Thoracic aorta (tissue), 2 donors: ENCODE data around the gene KIR3DL1. TPM values are rescaled to one million over a fixed set of nuclear protein-coding genes. Genes with fewer than 3 reads are reported as not detected.
"Not testable (repeated sequence)": the region's sequence is repeated elsewhere in the genome, so short reads cannot be mapped to it uniquely, and the experiment has no call there.

Experiments used
- ATAC-seq: fragments of 150-250 bp; one replicate; pipeline ENCODE4 v1.8.0; 2017; ENCODE audit warnings: low read depth; ENCODE audit not compliant: insufficient number of reproducible peaks, low FRiP score
- DNase-seq: peaks from one replicate; pipeline ENCODE4 v3.0.0-alpha.2; 2020; ENCODE audit warnings: low spot score
- H3K27ac ChIP-seq, 2 donors: fragments of 200-600 bp; sonication (generic); 1 replicate in 1 of 2; 2 replicates in 1 of 2; pipeline ENCODE4 v1.5.1; 2016; ENCODE audit warnings: mild to moderate bottlenecking in 2 of 2, moderate library complexity in 2 of 2
- H3K27me3 ChIP-seq: fragments of 200-600 bp; sonication (generic); replicated peaks from 2 replicates; pipeline ENCODE4 v1.6.0; 2016; ENCODE audit warnings: mild to moderate bottlenecking; ENCODE audit not compliant: insufficient read depth
- H3K36me3 ChIP-seq: fragments of 200-600 bp; sonication (generic); one replicate; pipeline ENCODE4 v1.5.1; 2016
- H3K4me1 ChIP-seq, 2 donors: fragments of 200-600 bp; sonication (generic); 1 replicate in 1 of 2; 2 replicates in 1 of 2; pipeline versions ENCODE4 v1.5.1 to v1.6.0; 2016; ENCODE audit warnings: low read depth in 2 of 2, mild to moderate bottlenecking in 1 of 2; ENCODE audit not compliant: control insufficient read depth in 1 of 2
- H3K4me3 ChIP-seq: fragments of 200-600 bp; sonication (generic); 2 replicates; pipeline ENCODE4 v1.5.1; 2016; ENCODE audit warnings: mild to moderate bottlenecking
- H3K9me3 ChIP-seq: fragments of 200-600 bp; sonication (generic); 2 replicates; pipeline ENCODE4 v1.5.1; 2016
- total RNA-seq, 2 donors: library from RNA; depleted of rRNA; stranded (reverse); fragments of >200 nt; gene quantifications; one replicate each; pipeline versions ENCODE4 v1.1.0 to v1.2.3, GENCODE V29; 2016
- TF ChIP-seq, protein P1 (sequence below): fragments of 200-600 bp; sonication (generic); IDR thresholded peaks from one replicate; pipeline ENCODE4 v1.5.1; 2019; ENCODE audit warnings: antibody characterized with exemption

Gene KIR3DL1
- total RNA-seq, 2 donors from 2014 or later, result not detected

DNA sequence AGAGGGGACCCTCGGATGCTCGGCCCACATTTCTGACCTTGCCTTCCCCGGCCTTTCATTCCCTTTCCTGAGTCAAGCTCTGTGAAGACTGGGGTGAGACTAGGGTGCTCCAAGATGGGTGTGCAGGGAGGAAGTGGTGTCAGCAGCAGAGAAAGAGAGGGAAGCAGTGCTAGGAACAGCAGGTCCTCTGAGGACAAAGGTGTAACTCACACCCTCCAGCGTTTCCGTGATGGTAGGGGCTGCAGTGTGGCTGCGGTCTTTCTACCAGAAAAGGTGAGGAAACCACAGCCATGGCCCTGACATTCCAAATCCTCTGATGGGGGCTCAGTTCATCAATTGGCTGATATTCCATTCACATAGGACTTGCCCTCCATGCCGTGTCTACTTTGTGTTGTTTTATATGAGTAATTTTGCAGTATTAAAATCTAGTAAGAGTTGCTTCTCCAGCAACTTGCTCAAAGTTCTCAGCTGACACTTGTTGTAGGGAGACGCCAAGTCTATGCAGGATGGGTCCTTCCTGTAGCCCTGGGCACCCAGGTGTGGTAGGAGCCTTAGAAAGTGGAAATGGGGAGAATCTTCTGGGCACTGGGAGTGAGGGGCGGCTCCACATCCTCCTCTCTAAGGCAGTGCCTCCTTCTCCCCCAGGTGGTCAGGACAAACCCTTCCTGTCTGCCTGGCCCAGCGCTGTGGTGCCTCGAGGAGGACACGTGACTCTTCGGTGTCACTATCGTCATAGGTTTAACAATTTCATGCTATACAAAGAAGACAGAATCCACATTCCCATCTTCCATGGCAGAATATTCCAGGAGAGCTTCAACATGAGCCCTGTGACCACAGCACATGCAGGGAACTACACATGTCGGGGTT lies 1.6 kb downstream of the KIR3DL1 start:
- TF ChIP-seq, protein P1, sequence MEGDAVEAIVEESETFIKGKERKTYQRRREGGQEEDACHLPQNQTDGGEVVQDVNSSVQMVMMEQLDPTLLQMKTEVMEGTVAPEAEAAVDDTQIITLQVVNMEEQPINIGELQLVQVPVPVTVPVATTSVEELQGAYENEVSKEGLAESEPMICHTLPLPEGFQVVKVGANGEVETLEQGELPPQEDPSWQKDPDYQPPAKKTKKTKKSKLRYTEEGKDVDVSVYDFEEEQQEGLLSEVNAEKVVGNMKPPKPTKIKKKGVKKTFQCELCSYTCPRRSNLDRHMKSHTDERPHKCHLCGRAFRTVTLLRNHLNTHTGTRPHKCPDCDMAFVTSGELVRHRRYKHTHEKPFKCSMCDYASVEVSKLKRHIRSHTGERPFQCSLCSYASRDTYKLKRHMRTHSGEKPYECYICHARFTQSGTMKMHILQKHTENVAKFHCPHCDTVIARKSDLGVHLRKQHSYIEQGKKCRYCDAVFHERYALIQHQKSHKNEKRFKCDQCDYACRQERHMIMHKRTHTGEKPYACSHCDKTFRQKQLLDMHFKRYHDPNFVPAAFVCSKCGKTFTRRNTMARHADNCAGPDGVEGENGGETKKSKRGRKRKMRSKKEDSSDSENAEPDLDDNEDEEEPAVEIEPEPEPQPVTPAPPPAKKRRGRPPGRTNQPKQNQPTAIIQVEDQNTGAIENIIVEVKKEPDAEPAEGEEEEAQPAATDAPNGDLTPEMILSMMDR, result no peak
- H3K27ac ChIP-seq, result no peak overlapping the region
- no peaks in the 10 kb centered on the region for H3K27me3 ChIP-seq
- H3K4me3 ChIP-seq, result no peak overlapping the region
- no peaks in the 10 kb centered on the region for H3K9me3 ChIP-seq
- DNase-seq, result no peak
- no peaks in the 10 kb centered on the region for H3K4me1 ChIP-seq
- H3K36me3 ChIP-seq, result no peaks in the 10 kb centered on the region
- no peak for ATAC-seq

DNA sequence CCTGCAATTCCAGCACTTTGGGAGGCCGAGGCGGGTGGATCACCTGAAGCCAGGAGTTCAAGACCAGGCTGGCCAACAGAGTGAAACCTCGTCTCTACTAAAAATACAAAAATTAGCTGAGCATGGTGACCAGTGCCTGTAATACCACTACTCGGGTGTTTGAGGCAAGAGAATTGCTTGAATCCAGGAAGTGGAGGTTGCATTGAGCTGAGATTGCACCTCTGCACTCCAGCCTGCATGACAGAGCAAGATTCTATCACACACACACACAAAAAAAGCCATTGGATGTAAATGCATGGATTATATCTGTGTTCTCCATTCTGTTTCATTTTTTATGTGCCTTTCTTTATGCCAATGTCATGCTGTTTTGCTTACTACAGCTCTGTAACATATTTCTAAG lies 8.1 kb downstream of the KIR3DL1 start:
- not testable (repeated sequence) for H3K4me1 ChIP-seq, DNase-seq, ATAC-seq, H3K27ac ChIP-seq, H3K4me3 ChIP-seq, H3K27me3 ChIP-seq, H3K36me3 ChIP-seq, H3K9me3 ChIP-seq

GRCh38 chr19:54825326-54825725 lies 9.1 kb downstream of the KIR3DL1 start:
- not testable (repeated sequence) for ATAC-seq, H3K27ac ChIP-seq, H3K27me3 ChIP-seq, DNase-seq, H3K36me3 ChIP-seq, H3K4me1 ChIP-seq, H3K4me3 ChIP-seq, H3K9me3 ChIP-seq

GRCh38 chr19:54828064-54828463 lies 11.8 kb downstream of the KIR3DL1 start:
- H3K27me3 ChIP-seq, ATAC-seq, H3K36me3 ChIP-seq, H3K9me3 ChIP-seq, DNase-seq, H3K4me3 ChIP-seq, H3K4me1 ChIP-seq, H3K27ac ChIP-seq: not testable (repeated sequence)

DNA sequence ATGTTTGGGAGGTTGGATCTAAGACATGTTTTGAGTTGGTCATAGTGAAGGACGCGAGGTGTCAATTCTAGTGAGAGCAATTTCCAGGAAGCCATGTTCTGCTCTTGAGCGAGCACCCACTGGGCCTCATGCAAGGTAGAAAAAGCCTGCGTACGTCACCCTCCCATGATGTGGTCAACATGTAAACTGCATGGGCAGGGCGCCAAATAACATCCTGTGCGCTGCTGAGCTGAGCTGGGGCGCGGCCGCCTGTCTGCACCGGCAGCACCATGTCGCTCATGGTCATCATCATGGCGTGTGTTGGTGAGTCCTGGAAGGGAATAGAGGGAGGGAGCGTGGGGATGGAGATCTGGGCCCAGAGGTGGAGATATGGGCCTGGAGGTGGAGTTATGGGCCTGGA lies 16.2 kb downstream of the KIR3DL1 start, which contains the start of gene KIR2DS4:
KIR2DS4 (plus strand) TSS at position 181 of the 400 bp plus-strand sequence.
- not testable (repeated sequence) for H3K27ac ChIP-seq, H3K4me3 ChIP-seq, H3K9me3 ChIP-seq, ATAC-seq, DNase-seq, H3K4me1 ChIP-seq, H3K36me3 ChIP-seq, H3K27me3 ChIP-seq

DNA sequence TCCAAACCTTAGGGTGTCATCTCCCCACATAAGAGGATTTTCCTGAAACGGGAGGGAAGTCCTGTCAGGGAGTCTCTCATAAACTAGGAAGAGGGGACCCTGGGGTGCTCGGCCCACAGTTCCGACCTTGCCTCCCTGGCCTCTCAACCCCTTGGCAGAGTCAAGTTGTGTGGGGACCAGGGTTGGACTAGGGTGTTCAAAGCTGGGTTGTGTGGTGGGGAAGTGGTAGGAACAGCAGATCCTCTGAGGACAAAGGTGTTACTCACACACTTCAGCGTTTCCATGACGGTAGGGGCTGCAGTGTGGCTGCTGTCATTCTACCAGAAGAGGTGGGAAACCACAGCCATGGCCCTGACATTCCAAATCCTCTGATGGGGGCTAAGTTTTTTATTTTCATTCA lies 18.9 kb downstream of the KIR3DL1 start:
- not testable (repeated sequence) for H3K4me1 ChIP-seq, H3K27me3 ChIP-seq, H3K9me3 ChIP-seq, H3K27ac ChIP-seq, DNase-seq, H3K36me3 ChIP-seq, H3K4me3 ChIP-seq, ATAC-seq

GRCh38 chr19:54837522-54837921 lies 21.3 kb downstream of the KIR3DL1 start:
- DNase-seq, H3K4me3 ChIP-seq, ATAC-seq, H3K27me3 ChIP-seq, H3K4me1 ChIP-seq, H3K36me3 ChIP-seq, H3K9me3 ChIP-seq, H3K27ac ChIP-seq: not testable (repeated sequence)

- H3K36me3 ChIP-seq, H3K4me3 ChIP-seq, H3K9me3 ChIP-seq, H3K4me1 ChIP-seq, ATAC-seq, H3K27ac ChIP-seq, H3K27me3 ChIP-seq, DNase-seq: not testable (repeated sequence)
These were observed 26.9 kb downstream of the KIR3DL1 start for GRCh38 chr19:54843171-54843570.

- H3K27me3 ChIP-seq, H3K4me1 ChIP-seq, H3K27ac ChIP-seq, ATAC-seq, H3K9me3 ChIP-seq, DNase-seq, H3K4me3 ChIP-seq, H3K36me3 ChIP-seq: not testable (repeated sequence)
These were observed 33.9 kb downstream of the KIR3DL1 start, which contains the start of gene KIR3DL2 for GRCh38 chr19:54850061-54850640. Gene KIR3DL2, plus strand, starts transcription at chr19:54850443. Its CDS starts 33 bp downstream, at chr19:54850476.
